Astrocyte of the hippocampus (primary cell): ENCODE data around the gene PLET1.

ENCODE experiments used
- DNase-seq: peaks from one replicate; pipeline ENCODE4 v3.0.0; 2011; ENCODE audit warnings: low read depth, low spot score

PLET1 gene

GRCh38 chr11:112241486-112241885 lies 19.2 kb downstream of the PLET1 start:
- DNase-seq: peak; percentile 80

DNA sequence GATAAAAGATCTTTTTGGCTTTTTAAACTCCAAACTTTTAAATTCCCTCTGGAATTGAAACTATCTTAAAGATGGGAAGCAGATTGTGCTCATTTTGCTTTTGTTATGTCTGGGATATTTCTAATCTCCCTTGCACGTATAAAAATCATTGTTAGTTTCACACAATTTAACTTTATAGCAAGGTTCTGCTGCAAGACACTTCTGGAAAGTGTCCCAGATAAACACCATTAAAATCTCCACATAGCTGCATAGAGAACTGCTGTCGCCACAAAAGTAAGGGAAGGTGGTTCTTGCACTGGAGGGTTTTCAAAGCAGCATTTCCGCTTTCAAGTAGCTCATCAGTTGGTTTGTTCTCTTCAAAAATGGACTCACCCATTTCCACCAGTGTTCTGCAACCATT lies 22.6 kb downstream of the PLET1 start:
- DNase-seq: peak; percentile 73

DNA sequence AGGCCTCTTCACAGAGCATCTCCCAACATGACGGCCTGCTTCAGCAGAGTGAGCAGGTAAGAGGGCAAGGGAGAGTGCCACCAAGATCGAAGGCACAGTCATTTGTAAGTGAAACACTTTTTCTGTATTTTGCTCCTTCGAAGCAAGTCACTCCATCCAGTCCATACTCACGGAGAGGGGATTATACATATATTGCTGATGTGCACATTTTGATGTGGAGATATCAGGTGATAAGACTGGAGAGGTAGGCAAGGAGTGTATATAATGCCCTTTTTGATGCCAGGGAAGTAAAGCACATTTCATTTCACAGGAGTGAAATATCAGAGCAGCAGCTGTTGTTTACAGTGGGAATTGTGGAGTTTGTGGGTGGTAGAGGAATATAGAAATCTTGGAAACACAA lies 23.2 kb downstream of the PLET1 start:
- no peak for DNase-seq

- DNase-seq: no peak
These were observed 24.8 kb downstream of the PLET1 start for GRCh38 chr11:112235750-112236390.

- no peak for DNase-seq
These were observed 28.7 kb downstream of the PLET1 start for GRCh38 chr11:112231952-112232351.

DNA sequence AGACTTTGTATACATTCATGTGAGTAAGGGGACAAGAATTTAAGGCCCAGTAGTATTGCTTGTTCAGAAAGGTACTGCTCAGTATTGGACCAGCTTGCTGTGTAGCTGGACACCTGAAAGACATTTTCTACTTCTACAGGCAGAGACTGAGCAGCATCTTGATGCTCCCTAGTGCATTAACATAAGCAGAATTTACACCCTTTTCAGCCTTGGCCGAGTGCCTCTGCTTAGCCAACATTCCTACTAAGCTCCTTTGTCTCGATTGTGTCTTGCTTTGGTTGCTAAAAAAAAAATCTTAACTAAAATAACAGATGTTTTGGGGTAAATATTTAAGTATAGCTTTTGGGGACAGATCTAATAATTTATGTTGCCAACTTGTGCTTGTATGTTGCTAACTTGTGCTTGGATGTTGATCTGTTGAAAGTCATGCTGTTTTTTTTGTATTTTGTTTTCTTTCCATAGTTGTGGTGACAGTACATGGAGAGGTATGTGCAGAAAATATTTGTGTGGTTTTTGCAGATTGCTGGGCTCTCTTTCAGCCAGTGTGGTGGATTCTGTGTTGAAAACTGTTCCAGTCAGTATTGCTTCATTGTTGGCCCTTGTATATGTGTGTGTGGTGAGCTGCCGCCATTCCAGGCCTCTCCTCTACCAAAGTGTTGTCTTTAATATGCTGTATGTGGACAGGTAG lies 30.8 kb downstream of the PLET1 start:
- peak; percentile 92 for DNase-seq

GRCh38 chr11:112229159-112229558 lies 31.5 kb downstream of the PLET1 start:
- DNase-seq: no peak

- no peak for DNase-seq
These were observed 32.0 kb downstream of the PLET1 start for GRCh38 chr11:112228706-112229105.

DNA sequence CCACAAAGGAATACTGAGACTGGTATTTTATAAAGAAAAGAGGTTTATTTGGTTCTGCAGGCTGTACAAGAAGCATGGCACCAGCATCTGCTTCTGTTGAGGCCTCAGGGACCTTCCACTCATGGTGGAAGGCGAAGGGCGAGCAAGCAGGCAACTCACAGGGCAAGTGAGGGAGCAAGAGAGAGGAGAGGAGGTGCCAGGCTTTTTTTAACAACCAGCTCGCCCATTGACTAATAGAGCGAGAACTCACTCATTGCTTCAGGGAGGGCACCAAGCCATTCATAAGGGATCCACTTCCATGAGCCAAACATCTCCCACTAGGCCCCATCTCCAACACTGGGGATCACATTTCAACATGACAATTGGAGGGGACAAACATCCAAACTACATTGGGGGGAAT lies 33.2 kb downstream of the PLET1 start:
- DNase-seq: no peak

- peak; percentile 40 for DNase-seq
These were observed 33.7 kb downstream of the PLET1 start for GRCh38 chr11:112226831-112227401.

DNA sequence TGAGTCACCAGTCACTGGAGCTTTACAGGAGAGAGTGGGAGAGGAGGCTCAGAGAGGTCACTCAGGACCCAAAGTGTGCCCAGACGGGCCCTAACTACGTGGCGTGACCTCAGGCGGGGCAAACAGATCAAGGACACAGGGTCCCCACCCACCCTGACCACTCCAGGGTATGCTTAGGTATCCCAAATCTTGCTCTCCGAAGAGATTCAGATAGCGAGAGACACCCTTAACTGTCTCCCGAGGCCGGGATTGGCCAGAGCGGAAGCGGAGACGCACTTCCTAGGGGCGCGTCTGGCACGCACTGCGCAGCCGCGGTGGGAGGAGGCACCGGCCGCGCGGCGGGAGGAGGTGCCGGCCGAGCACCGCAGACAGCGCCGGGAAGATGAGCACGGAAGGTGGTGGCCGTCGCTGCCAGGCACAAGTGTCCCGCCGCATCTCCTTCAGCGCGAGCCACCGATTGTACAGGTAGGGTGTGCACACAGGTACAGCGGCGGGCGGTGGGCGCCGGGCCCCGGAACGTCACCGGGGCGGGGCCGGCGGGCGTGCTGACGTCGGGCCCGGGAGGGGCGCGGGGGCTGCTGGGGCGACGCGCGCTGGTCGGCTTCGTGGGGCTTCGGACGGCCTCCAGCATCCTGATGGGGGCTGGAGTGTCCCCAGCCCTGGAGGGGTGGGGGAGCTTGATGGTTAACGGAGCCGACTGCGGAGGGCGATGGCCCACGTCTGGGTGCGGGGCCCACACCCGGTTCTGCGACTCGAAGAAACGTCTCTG lies 34.4 kb downstream of the PLET1 start, which contains the start of gene PTS:
PTS (plus strand) TSS at position 367 of the 769 bp plus-strand sequence; CDS start at position 383, 16 bp downstream.
- DNase-seq: peak; percentile 95

DNA sequence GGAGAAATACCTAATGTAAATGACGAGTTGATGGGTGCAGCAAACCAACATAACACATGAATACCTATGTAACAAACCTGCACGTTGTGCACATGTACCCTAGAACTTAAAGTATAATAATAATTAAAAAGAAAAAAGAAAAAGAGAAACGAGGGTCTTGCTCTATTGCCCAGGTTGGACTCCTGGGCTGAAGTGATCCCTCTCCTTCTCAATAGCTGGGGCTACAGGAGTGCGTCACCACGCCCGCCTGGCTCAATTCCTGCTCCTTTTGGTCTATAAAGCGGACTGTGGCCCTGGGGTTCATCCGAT lies 35.0 kb downstream of the PLET1 start:
- DNase-seq: no peak

GRCh38 chr11:112223754-112224532 lies 36.7 kb downstream of the PLET1 start:
- DNase-seq: no peak

DNA sequence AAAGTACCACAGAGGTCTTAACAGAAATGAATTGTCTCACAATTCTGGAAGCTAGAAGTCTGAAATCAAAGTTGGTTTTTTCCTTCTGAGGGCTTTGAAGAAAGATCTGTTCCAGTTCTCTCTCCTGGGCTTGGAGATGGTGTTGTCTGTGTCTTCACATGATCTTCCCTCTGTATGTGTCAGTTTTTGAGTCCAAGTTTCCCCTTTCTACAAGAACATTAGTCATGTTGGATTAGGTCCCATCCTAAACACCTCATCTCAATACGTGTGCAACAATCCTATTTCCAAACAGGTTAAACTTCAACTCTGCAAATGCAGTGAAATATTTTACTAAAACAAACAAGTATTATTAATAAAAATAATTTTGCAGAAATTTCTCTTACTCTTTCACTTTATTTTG lies 37.5 kb downstream of the PLET1 start:
- no peak for DNase-seq

DNA sequence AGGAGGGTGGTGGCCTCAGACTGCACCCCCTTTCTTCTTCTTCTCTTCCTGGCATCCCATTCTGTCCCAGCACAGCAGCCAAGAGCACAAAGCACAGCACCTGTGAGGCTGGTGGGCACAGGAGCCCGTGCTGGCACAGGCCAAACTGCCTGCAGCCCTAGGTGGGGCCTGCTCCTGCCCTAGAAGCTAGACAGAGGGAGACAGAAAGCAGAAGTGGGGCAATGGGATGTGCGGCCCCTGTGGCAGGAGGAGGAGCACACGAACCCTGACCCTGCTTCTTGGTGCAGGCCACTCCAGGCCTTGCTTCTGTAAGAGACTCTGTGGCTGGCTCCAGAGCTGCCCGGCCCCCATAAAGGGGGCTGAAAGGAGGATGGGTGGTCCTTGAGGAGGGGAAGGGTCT lies 38.4 kb downstream of the PLET1 start:
- DNase-seq: no peak

DNA sequence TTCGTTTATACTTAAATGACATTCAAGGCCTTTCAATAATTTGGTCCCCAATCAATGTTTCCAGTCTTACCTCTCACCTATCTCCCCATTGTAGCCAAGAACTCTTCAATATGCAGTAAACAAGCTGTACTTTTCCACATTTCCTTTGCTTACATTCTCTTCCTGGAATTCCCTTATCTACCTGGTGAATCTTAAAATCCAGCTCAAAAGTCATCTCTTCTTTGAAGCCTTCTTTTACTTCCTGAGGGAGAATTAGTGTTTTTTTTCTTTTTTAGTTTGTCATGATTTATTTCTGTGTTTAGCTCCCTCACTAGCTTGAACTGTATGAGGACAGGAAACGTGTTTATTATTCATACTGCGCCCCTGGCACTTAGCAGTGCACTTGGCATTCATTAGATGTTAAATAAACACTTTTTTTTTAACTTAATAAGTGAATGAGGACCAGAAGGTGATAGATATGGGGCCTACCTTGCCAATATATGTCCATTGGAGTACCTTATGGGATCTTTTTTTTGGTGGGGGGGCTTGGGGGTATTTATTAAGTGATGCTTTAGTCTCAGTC lies 39.3 kb downstream of the PLET1 start:
- no peak for DNase-seq

- peak; percentile 87 for DNase-seq
These were observed 41.0 kb downstream of the PLET1 start for GRCh38 chr11:112219476-112220232.

- DNase-seq: no peak
These were observed 44.0 kb downstream of the PLET1 start for GRCh38 chr11:112216561-112217105.

DNA sequence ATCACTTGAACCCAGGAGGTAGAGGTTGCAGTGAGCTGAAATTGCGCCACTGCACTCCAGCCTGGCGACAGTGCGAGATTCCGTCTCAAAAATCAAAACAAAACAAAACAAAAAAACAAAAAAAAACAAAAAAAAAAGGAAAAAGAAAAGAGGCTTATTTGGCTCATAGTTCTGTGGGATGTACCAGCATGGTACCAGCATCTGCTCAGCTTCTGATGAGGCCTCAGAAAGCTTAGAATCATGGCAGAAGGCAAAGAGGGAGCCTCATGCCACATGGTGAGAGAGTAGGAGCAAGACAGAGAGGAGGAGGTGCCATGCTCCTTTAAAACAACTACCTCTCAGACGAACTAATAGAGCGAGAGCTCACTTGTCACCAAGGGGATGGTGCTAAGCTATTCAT lies 45.0 kb downstream of the PLET1 start:
- no peak for DNase-seq

DNA sequence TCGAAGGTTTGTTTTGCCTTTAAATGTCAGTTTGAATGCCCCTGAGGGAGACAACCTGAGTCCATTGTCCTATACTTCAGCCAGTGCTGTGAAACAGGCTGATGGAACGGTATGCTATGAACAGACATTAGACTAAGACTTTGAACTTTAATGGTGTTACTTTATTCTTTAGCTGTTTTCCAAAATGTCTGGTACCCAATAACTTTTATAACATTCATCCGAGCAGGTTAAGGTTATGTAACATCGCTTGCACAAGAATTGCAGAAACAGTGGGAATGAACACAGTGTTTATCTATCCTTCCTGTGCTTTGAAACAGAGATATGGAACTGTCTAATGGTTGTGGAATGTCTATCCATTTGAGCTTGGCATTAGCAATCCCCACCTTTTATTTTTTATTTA lies 46.9 kb downstream of the PLET1 start:
- no peak for DNase-seq
